HCT116 (cell line): ENCODE measurements around the gene LRP2.

Experiments used
- POLR2A ChIP-seq: IDR thresholded peaks from 2 replicates; pipeline ENCODE4 v1.7.0; 2011; ENCODE audit warnings: borderline replicate concordance; ENCODE audit not compliant: insufficient read depth, insufficient read length; ENCODE audit errors: extremely low read depth
- SRF ChIP-seq: IDR thresholded peaks from 2 replicates; pipeline ENCODE4 v1.6.1; 2012; ENCODE audit warnings: low read depth
- TCF7L2 ChIP-seq: IDR thresholded peaks from 2 replicates; pipeline ENCODE4 v1.7.0; 2011; ENCODE audit warnings: borderline replicate concordance, inconsistent platforms; ENCODE audit not compliant: insufficient read depth, insufficient read length; ENCODE audit errors: extremely low read depth
- TF ChIP-seq, protein P1 (sequence below): IDR thresholded peaks from 2 replicates; pipeline ENCODE4 v1.6.1; 2012

DNA sequence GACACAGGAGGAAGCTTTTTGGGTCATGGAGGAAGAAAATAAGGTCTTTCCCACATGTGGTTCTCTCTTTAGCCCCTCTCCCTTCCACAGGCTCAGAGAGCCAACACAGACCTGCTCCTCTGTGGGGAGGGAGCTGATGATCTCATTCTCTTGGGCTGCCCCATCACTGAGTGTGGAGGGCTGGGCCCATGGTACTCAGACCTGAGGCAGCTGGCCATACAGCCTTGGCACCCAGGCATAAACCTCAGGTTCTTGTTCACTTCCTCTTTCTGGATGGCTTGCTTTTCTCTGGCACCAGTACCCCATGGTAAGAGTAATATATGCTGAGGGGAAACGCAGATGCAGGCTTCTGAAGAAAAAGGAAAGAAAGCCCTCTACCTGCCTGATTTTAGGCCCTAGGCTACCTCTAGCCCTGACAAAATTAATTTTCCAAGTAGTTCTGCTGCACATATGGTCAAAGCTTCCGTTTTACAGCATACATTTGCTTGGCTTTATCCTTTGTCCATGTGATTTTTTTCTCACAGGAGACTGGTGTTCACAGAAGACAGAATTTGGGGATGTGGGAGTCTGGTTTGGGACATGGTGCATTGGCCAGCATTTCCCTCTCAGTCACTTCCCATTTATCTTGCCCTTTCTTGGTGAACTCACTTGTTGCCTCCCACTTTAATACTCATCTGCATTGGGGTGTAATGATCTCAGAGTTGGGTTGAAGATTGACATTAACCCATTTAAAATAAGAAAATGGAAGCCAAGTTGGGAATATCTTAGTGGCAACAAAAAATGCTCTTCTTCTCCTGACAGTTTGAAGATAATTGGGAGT, 281.9 kb downstream of the LRP2 start:
- TF ChIP-seq POLR2A (no peak), TCF7L2 (no peak), SRF (no peak)
- TF ChIP-seq, protein P1, sequence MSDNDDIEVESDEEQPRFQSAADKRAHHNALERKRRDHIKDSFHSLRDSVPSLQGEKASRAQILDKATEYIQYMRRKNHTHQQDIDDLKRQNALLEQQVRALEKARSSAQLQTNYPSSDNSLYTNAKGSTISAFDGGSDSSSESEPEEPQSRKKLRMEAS, result no peak
